ENCODE measurements around the gene ZSWIM1. TPM values are rescaled to one million over a fixed set of nuclear protein-coding genes. Genes with fewer than 3 reads are reported as not detected.

The ZSWIM1 gene
- total and polyA plus RNA-seq, 2 of the 13 experiments (the other 11 are each of a cell fraction or from before 2014, with no cell fraction given) = 9.5 to 11.7 TPM

DNA sequence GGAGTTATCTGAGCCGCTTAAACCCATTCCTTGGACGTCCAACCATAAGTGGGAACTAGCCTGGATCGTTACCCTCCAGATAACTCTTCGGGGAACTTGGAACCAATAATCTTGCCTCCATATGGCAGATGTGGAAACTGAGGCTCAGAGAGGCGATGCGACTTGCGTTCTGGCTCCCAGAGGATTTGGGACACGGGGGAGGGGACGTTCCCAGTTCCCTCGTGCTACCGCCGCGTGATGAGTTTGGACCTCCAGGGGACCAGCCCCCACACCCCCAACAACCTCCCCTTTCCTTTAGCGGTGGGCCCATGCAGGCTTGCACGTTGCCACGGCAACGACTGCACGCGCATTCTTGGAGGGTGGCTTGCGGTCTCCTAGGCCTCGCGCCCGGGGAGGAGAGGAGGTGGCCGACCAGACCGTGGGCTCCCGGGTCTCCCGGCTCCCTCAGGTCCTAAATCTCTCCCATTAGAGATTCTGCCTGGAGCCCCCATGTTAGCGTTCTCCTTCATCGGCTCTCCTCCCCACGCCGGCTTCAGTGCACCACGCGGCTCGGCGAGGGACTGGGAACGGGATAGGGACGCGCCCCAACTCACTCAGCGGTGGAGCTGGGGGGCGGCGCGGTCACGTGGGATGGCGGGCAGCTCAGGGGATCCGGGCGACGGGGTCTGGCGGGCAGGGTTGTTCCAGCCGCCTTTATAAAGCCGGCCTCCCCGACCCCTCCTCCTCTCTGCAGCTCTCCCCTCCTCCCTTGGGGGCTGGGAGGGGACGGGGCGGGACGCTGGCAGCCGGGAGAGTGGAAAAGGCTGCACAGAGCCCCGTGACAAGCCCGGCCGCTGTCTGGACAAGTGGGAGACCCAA is 30.7 kb downstream of the ZSWIM1 start, which contains the start of gene PLTP (continued):
- TF ChIP-seq, protein P1, sequence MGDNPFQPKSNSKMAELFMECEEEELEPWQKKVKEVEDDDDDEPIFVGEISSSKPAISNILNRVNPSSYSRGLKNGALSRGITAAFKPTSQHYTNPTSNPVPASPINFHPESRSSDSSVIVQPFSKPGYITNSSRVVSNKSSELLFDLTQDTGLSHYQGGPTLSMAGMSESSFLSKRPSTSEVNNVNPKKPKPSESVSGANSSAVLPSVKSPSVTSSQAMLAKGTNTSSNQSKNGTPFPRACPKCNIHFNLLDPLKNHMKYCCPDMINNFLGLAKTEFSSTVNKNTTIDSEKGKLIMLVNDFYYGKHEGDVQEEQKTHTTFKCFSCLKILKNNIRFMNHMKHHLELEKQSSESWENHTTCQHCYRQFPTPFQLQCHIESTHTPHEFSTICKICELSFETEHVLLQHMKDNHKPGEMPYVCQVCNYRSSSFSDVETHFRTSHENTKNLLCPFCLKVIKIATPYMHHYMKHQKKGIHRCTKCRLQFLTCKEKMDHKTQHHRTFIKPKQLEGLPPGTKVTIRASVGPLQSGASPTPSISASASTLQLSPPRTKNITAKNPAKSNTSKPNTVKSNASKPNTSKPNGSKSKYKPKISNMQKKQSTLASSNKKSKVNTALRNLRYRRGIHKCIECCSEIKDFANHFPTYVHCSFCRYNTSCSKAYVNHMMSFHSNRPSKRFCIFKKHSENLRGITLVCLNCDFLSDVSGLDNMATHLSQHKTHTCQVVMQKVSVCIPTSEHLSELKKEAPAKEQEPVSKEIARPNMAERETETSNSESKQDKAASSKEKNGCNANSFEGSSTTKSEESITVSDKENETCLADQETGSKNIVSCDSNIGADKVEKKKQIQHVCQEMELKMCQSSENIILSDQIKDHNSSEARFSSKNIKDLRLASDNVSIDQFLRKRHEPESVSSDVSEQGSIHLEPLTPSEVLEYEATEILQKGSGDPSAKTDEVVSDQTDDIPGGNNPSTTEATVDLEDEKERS (CRISPR knock-in tag; IDR thresholded peaks at IDR 0.05) = peak; percentile 86; the same call in 1 of the 2 replicates
- TF ChIP-seq ZNF550 (CRISPR knock-in tag; IDR thresholded peaks at IDR 0.05; ENCODE audit: borderline replicate concordance) (no peak), MTA3 (CRISPR knock-in tag; IDR thresholded peaks at IDR 0.05) (no peak), HNRNPH1 (optimal IDR thresholded peaks at IDR 0.05; ENCODE audit: low read depth, low read length) (no peak), ZNF124 (CRISPR knock-in tag; IDR thresholded peaks at IDR 0.05) (no peak; the same call in 1 of the 2 replicates), KLF6 (CRISPR knock-in tag; IDR thresholded peaks at IDR 0.05) (no peak), POLR2A (IDR thresholded peaks at IDR 0.05; ENCODE audit: insufficient read depth in 1 of 2, low read depth in 2 of 2, low read length in 2 of 2) (peak in 1 of 2 experiments; percentile 73; a peak in 3 of 4 replicates), TCF12 (IDR thresholded peaks at IDR 0.05) (no peak), TCF12 (CRISPR knock-in tag; IDR thresholded peaks at IDR 0.05) (no peak; the same call in 1 of the 2 replicates), NFKB2 (CRISPR knock-in tag; IDR thresholded peaks at IDR 0.05; ENCODE audit: borderline replicate concordance) (no peak; the same call in 1 of the 2 replicates), HES4 (CRISPR knock-in tag; IDR thresholded peaks at IDR 0.05; ENCODE audit: borderline replicate concordance) (peak; percentile 66; the same call in 1 of the 2 replicates), TBL1XR1 (IDR thresholded peaks at IDR 0.05; ENCODE audit: borderline replicate concordance, low read length, partially characterized antibody) (no peak)
- TF ChIP-seq, protein P2, sequence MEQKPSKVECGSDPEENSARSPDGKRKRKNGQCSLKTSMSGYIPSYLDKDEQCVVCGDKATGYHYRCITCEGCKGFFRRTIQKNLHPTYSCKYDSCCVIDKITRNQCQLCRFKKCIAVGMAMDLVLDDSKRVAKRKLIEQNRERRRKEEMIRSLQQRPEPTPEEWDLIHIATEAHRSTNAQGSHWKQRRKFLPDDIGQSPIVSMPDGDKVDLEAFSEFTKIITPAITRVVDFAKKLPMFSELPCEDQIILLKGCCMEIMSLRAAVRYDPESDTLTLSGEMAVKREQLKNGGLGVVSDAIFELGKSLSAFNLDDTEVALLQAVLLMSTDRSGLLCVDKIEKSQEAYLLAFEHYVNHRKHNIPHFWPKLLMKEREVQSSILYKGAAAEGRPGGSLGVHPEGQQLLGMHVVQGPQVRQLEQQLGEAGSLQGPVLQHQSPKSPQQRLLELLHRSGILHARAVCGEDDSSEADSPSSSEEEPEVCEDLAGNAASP (CRISPR knock-in tag; IDR thresholded peaks at IDR 0.05; ENCODE audit: borderline replicate concordance) = no peak
- TF ChIP-seq, protein P3, sequence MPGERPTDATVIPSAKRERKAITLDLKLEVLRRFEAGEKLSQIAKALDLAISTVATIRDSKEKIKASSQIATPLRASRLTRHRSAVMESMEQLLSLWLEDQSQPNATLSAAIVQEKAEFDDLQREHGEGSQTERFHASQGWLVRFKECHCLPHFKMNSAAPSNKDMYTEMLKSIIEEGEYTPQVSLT (CRISPR knock-in tag; IDR thresholded peaks at IDR 0.05; ENCODE audit: borderline replicate concordance, low read depth) = no peak
- TF ChIP-seq, protein P4, sequence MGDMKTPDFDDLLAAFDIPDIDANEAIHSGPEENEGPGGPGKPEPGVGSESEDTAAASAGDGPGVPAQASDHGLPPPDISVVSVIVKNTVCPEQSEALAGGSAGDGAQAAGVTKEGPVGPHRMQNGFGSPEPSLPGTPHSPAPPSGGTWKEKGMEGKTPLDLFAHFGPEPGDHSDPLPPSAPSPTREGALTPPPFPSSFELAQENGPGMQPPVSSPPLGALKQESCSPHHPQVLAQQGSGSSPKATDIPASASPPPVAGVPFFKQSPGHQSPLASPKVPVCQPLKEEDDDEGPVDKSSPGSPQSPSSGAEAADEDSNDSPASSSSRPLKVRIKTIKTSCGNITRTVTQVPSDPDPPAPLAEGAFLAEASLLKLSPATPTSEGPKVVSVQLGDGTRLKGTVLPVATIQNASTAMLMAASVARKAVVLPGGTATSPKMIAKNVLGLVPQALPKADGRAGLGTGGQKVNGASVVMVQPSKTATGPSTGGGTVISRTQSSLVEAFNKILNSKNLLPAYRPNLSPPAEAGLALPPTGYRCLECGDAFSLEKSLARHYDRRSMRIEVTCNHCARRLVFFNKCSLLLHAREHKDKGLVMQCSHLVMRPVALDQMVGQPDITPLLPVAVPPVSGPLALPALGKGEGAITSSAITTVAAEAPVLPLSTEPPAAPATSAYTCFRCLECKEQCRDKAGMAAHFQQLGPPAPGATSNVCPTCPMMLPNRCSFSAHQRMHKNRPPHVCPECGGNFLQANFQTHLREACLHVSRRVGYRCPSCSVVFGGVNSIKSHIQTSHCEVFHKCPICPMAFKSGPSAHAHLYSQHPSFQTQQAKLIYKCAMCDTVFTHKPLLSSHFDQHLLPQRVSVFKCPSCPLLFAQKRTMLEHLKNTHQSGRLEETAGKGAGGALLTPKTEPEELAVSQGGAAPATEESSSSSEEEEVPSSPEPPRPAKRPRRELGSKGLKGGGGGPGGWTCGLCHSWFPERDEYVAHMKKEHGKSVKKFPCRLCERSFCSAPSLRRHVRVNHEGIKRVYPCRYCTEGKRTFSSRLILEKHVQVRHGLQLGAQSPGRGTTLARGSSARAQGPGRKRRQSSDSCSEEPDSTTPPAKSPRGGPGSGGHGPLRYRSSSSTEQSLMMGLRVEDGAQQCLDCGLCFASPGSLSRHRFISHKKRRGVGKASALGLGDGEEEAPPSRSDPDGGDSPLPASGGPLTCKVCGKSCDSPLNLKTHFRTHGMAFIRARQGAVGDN (CRISPR knock-in tag; IDR thresholded peaks at IDR 0.05) = peak; percentile 87
- TF ChIP-seq, protein P5, sequence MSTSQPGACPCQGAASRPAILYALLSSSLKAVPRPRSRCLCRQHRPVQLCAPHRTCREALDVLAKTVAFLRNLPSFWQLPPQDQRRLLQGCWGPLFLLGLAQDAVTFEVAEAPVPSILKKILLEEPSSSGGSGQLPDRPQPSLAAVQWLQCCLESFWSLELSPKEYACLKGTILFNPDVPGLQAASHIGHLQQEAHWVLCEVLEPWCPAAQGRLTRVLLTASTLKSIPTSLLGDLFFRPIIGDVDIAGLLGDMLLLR (CRISPR knock-in tag; IDR thresholded peaks at IDR 0.05) = no peak
- TF ChIP-seq, protein P6, sequence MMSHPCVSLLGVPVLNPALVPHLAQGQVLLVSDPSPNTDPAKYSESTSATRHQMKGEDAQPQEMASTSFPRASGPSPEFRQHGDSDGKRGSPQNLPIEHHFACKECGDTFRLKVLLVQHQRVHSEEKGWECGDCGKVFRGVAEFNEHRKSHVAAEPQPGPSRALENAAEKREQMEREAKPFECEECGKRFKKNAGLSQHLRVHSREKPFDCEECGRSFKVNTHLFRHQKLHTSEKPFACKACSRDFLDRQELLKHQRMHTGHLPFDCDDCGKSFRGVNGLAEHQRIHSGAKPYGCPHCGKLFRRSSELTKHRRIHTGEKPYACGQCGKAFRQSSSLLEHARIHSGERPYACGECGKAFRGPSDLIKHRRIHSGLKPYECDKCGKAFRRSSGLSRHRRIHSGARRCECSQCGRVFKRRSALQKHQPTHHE (CRISPR knock-in tag; IDR thresholded peaks at IDR 0.05; ENCODE audit: borderline replicate concordance) = no peak
